SKM-1 treated with dmso at 0.1 percent for 144 hours (cell line): ENCODE results near the gene EXTL1.
"Not testable (repeated sequence)": the region's sequence is repeated elsewhere in the genome, so short reads cannot be mapped to it uniquely, and the experiment has no call there.

Experiments used
- DNase-seq: peaks from one replicate; lab custom pipeline; 2025; ENCODE audit not compliant: unreplicated experiment; lab: John Stamatoyannopoulos, UW

EXTL1 gene

GRCh38 chr1:26021647-26022403 is at the start of gene EXTL1:
Gene EXTL1, plus strand, starts transcription at chr1:26021775. Its CDS starts 872 bp downstream, at chr1:26022647.
- no peak for DNase-seq

- DNase-seq, result no peak
Measured at GRCh38 chr1:25971811-25972180, 49.8 kb upstream of the EXTL1 start.

GRCh38 chr1:25973610-25974321 is 47.8 kb upstream of the EXTL1 start:
- DNase-seq, result no peak

GRCh38 chr1:25977801-25978200 is 43.8 kb upstream of the EXTL1 start:
- DNase-seq, result no peak

GRCh38 chr1:25978403-25978802 is 43.2 kb upstream of the EXTL1 start:
- DNase-seq, result no peak

- DNase-seq, result no peak
Measured at GRCh38 chr1:25979210-25979609, 42.4 kb upstream of the EXTL1 start.

GRCh38 chr1:25985171-25985570 is 36.4 kb upstream of the EXTL1 start:
- no peak for DNase-seq

- DNase-seq, result no peak
Measured at GRCh38 chr1:25985670-25986069, 35.9 kb upstream of the EXTL1 start.

GRCh38 chr1:25986773-25987172 is 34.8 kb upstream of the EXTL1 start:
- not testable (repeated sequence) for DNase-seq

GRCh38 chr1:25987951-25988350 is 33.6 kb upstream of the EXTL1 start:
- no peak for DNase-seq

GRCh38 chr1:25989440-25990234 is 31.9 kb upstream of the EXTL1 start:
- no peak for DNase-seq

GRCh38 chr1:25990251-25990650 is 31.3 kb upstream of the EXTL1 start:
- no peak for DNase-seq

GRCh38 chr1:25990702-25991395 is 30.7 kb upstream of the EXTL1 start:
- peak; percentile 9 for DNase-seq

- peak; percentile 14 for DNase-seq
Measured at GRCh38 chr1:25991937-25992688, 29.5 kb upstream of the EXTL1 start.

GRCh38 chr1:25992689-25993171 is 28.8 kb upstream of the EXTL1 start:
- no peak for DNase-seq

- no peak for DNase-seq
Measured at GRCh38 chr1:25993197-25993951, 28.2 kb upstream of the EXTL1 start.

GRCh38 chr1:25994402-25995150 is 27.0 kb upstream of the EXTL1 start:
- DNase-seq, result no peak

GRCh38 chr1:25996966-25997827 is 24.4 kb upstream of the EXTL1 start:
- peak; percentile 99 for DNase-seq
